ENCODE results near the gene SMIM5. TPM values are rescaled to one million over a fixed set of nuclear protein-coding genes. Genes with fewer than 3 reads are reported as not detected.

Gene SMIM5, protein sequence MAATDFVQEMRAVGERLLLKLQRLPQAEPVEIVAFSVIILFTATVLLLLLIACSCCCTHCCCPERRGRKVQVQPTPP
- total RNA-seq, result 0.24 and 0.42 TPM in 2 replicates
- long read RNA-seq, result 0 reads

DNA sequence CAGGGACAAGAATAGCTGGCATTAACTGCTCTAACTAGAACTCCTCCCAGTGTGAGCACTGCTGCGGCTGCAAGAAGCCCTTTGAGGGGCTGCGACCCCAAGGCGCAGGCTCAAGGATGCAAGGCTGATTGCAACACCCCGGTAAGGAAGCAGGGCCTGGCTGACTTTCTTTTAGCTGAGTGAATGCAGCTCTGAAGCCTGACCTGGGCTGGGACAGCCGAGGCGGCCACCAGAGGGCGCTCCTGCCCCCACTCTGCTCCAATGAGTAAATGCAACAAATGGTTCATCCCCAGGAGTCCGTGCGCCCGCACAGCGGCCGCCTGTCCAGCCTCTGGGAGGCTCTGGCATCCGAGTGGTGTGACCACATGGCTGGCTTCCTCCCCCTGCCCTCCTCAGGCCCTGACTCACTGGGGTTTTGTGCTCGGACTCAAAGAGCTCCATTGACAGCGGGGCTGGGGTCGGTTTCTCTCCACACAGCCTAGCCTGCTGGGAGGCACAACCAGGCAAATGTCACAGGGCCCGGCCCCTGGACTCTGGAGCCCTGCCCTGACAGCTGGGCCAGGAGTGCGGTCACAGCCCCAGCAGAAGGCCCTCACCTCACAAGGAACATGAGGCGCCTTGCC, at the start of gene SMIM5:
Gene SMIM5, plus strand, starts transcription at position 572 of the 623 bp plus-strand sequence. CDS start 6,768 bp downstream, outside the sequence.
- H3K27me3 Mint-ChIP-seq (ENCODE audit: unreplicated experiment), result no peaks in the 10 kb centered on the region
- no peak within 1 kb of the TSS for H3K4me3 Mint-ChIP-seq (ENCODE audit: unreplicated experiment)
- peaks cover 3% of the 10 kb centered on the region for H3K36me3 Mint-ChIP-seq (ENCODE audit: unreplicated experiment)
- TF ChIP-seq, protein P1, sequence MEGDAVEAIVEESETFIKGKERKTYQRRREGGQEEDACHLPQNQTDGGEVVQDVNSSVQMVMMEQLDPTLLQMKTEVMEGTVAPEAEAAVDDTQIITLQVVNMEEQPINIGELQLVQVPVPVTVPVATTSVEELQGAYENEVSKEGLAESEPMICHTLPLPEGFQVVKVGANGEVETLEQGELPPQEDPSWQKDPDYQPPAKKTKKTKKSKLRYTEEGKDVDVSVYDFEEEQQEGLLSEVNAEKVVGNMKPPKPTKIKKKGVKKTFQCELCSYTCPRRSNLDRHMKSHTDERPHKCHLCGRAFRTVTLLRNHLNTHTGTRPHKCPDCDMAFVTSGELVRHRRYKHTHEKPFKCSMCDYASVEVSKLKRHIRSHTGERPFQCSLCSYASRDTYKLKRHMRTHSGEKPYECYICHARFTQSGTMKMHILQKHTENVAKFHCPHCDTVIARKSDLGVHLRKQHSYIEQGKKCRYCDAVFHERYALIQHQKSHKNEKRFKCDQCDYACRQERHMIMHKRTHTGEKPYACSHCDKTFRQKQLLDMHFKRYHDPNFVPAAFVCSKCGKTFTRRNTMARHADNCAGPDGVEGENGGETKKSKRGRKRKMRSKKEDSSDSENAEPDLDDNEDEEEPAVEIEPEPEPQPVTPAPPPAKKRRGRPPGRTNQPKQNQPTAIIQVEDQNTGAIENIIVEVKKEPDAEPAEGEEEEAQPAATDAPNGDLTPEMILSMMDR (IDR thresholded peaks at IDR 0.05), result peak; percentile 99
- H3K9me3 Mint-ChIP-seq (ENCODE audit: unreplicated experiment), result no peaks in the 10 kb centered on the region
- DNase-seq (ENCODE audit: extremely low spot score, unreplicated experiment), result peak; percentile 96
- H3K4me1 Mint-ChIP-seq (ENCODE audit: unreplicated experiment), result peaks cover 24% of the 10 kb centered on the region
- H3K27ac Mint-ChIP-seq (ENCODE audit: unreplicated experiment), result peak within 1 kb of the TSS; percentile 84

DNA sequence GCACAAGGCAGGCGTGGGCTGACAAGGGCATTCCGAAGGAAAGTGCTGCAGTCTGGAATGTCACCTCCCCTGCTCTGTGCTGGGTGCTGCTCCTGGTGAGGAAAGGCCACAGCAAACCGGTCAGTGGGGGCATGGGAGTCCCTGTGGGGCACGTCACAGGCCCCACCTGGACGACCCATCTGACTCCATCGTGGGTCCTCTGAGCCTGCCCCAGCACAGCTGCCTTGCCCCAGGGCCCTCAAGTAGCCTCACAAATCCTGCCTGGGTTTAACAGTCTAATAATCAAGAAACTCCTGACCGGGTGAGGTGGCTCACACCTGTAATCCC, 48.4 kb upstream of the SMIM5 start:
- Mint-ChIP-seq H3K4me1 (ENCODE audit: unreplicated experiment) (no peaks in the 10 kb centered on the region), H3K9me3 (ENCODE audit: unreplicated experiment) (no peaks in the 10 kb centered on the region), H3K36me3 (ENCODE audit: unreplicated experiment) (no peaks in the 10 kb centered on the region), H3K27ac (ENCODE audit: unreplicated experiment) (no peak overlapping the region), H3K4me3 (ENCODE audit: unreplicated experiment) (no peak overlapping the region), H3K27me3 (ENCODE audit: unreplicated experiment) (peaks cover 4% of the 10 kb centered on the region)
- TF ChIP-seq, protein P1 (IDR thresholded peaks at IDR 0.05), result no peak
- DNase-seq (ENCODE audit: extremely low spot score, unreplicated experiment), result no peak

DNA sequence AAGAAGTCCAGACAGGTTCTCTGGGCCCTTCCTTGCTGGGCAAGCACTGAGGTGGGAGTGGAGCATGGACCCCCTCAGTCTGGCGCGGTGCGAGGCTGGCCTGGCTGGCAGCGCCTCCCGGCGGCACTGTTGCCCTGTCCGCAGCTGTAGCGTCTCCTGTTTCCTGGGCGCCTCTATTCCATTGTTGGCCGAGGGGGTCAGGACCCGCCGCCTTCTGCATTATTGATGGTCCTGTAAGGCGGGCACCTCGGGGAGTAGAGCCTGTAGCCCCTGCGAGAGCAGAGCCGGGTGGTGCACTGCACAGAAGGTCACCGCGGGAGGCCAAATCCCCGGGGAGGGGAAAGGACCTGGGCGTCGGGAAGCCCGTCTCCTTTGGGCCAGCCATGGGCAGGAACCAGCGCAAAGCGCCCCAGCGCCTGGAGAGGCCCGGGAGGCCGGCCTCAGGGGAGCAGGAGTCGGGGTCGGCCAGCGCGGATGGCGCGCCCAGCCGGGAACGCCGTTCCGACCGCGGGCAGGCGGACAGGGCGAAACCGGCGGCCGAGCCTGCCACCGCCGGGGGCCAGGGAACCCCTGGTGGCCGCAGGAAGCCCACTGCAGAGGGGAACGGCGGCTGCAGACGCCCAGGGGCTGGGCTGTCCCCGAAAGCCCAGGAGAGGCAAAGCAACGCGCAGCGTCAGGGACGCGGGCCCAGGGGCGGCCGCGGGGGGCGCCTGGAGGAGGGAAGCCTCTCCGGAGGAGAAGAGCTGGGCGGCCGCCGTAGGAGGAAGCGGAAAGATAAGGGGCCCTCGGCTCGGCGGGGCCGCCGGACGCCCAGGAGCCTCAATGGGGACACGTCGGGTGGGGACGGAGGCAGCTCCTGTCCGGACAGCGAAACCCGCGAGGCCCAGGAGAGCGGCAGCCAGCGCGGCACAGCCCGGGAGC, 45.3 kb upstream of the SMIM5 start, which contains the start of gene MYO15B:
Gene MYO15B, plus strand, starts transcription at position 126 of the 921 bp plus-strand sequence. Its CDS starts 258 bp downstream, at position 384.
- Mint-ChIP-seq H3K27ac (ENCODE audit: unreplicated experiment) (no peak within 1 kb of the TSS), H3K4me3 (ENCODE audit: unreplicated experiment) (peak within 1 kb of the TSS; percentile 44), H3K36me3 (ENCODE audit: unreplicated experiment) (no peaks in the 10 kb centered on the region), H3K4me1 (ENCODE audit: unreplicated experiment) (peaks cover 3% of the 10 kb centered on the region), H3K9me3 (ENCODE audit: unreplicated experiment) (no peaks in the 10 kb centered on the region), H3K27me3 (ENCODE audit: unreplicated experiment) (peaks cover 4% of the 10 kb centered on the region)
- TF ChIP-seq, protein P1 (IDR thresholded peaks at IDR 0.05), result peak; percentile 9
- DNase-seq (ENCODE audit: extremely low spot score, unreplicated experiment), result no peak

DNA sequence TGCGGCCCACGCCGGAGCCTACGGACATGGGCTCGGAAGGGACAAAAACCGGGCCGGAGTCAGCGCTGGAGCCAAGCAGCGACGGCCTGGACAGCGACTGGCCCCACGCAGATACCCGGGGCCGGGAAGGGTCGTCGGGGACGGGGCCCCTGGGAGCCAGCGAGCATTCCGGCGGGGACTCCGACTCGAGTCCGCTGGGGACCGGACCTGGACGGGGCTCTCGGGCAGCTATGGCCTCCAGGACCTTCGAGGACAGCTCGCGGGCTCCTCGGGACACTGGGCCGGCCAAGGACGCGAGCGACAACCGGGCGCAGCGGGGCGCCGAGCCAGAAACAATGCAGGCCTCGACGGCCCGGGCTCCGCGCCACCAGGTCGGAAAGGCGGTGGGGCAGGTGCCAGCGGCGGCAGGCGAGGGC, 44.6 kb upstream of the SMIM5 start:
- Mint-ChIP-seq H3K9me3 (ENCODE audit: unreplicated experiment) (no peaks in the 10 kb centered on the region), H3K4me3 (ENCODE audit: unreplicated experiment) (no peak overlapping the region), H3K27ac (ENCODE audit: unreplicated experiment) (no peak overlapping the region), H3K36me3 (ENCODE audit: unreplicated experiment) (no peaks in the 10 kb centered on the region), H3K4me1 (ENCODE audit: unreplicated experiment) (peaks cover 3% of the 10 kb centered on the region), H3K27me3 (ENCODE audit: unreplicated experiment) (peaks cover 4% of the 10 kb centered on the region)
- TF ChIP-seq, protein P1 (IDR thresholded peaks at IDR 0.05), result no peak
- DNase-seq (ENCODE audit: extremely low spot score, unreplicated experiment), result no peak
